IPS-18a (cell line): ENCODE data around the gene PPARD.

ENCODE experiments used
- H3K27ac ChIP-seq: one replicate; pipeline ENCODE4 v1.5.1; 2013; ENCODE audit warnings: low read length
- H3K27me3 ChIP-seq: one replicate; pipeline ENCODE4 v1.6.1; 2013; ENCODE audit warnings: mild to moderate bottlenecking, low read length; ENCODE audit not compliant: control insufficient read depth, insufficient read depth
- H3K36me3 ChIP-seq: one replicate; pipeline ENCODE4 v1.6.1; 2013; ENCODE audit warnings: low read depth, low read length; ENCODE audit not compliant: control insufficient read depth
- H3K4me1 ChIP-seq: one replicate; pipeline ENCODE4 v1.6.1; 2013; ENCODE audit warnings: low read depth, low read length; ENCODE audit not compliant: control insufficient read depth
- H3K4me3 ChIP-seq: one replicate; pipeline ENCODE4 v1.5.1; 2013; ENCODE audit warnings: low read length
- H3K9ac ChIP-seq: one replicate; pipeline ENCODE4 v1.6.1; 2013; ENCODE audit warnings: mild to moderate bottlenecking, low read length, moderate library complexity
- H3K9me3 ChIP-seq: one replicate; pipeline ENCODE4 v1.6.1; 2013; ENCODE audit warnings: low read depth, low read length; ENCODE audit not compliant: control insufficient read depth

PPARD gene

DNA sequence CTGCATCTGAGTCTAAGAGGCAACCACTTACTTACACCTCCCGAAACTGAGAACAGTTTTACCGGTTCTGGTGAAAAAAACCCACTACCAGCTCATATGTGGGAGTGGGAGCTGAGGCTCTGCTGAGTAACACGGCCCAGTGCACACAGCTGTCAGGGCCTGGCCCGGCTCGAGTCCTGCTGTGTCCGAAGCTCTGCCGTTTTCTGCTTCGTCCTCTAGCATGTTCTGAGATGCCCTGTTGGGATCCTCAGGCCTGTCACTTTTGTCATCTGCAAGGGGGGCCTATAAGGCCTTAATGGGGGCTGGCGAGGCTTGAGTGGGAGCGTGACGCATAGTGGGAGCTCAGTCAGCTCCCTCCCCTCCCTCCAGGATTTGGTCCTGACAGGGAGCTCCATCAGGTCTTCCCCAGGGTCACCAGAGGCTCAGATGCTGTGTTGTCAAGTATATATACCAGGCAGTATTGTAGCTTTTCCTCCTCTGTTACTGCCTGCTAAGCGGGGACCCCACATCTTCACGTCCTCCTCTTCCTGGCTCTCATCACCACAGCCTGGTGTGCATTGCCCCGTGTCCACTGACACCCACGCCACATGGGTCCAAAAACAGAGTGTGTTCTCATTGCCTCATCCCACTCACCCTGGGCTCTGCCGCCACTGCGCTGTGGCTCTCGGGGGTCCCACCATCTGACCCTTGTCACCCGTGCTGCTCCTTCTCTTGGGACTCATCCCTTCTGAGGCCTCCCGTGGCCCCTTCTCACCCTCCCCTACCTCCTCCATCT lies 64.5 kb downstream of the PPARD start:
- H3K9ac ChIP-seq, result no peak overlapping the region
- H3K27me3 ChIP-seq, result no peaks in the 10 kb centered on the region
- H3K27ac ChIP-seq, result no peak overlapping the region
- H3K4me1 ChIP-seq, result no peaks in the 10 kb centered on the region
- no peaks in the 10 kb centered on the region for H3K9me3 ChIP-seq
- no peak overlapping the region for H3K4me3 ChIP-seq
- H3K36me3 ChIP-seq, result no peaks in the 10 kb centered on the region

DNA sequence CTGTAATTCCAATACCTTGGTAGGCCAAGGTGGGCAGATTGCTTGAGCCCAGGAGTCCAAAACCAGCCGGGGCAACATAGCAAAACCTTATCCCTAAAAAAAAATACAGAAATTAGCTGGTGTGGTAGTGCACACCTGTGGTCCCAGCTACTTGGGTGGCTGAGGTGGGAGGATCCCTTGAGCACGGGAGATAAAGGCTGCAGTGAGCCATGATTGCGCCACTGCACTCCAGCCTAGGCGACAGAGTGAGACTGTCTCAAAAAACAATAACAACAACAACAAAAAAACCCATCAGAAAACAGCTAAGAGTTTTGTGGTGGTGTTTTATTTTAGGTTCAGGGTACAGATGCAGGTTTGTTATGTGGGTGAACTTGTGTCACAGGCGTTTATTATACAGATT lies 66.9 kb downstream of the PPARD start:
- Histone ChIP-seq H3K27me3 (no peaks in the 10 kb centered on the region), H3K4me1 (no peaks in the 10 kb centered on the region), H3K9ac (no peak overlapping the region), H3K36me3 (no peaks in the 10 kb centered on the region), H3K4me3 (no peak overlapping the region), H3K27ac (no peak overlapping the region), H3K9me3 (no peaks in the 10 kb centered on the region)

DNA sequence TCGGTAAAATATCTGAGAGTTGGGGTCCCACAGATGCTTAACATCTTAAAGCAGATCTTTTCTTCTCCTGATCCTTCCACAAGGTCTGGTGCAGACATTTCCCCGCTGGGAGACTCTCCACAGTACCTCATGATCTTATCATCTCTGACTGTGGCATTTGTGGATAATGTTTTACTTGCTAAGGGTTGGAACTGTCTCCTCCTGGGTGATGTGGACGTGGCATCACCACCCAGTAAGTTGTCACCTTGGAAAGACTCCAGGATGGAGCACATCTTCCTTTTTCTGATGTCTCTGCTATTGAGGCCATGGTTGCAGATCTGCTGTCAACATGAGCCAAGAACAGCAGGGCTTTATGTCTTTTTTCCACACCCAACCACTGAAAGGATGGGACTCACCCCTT lies 67.8 kb downstream of the PPARD start:
- Histone ChIP-seq H3K27me3 (no peaks in the 10 kb centered on the region), H3K36me3 (no peaks in the 10 kb centered on the region), H3K4me3 (no peak overlapping the region), H3K27ac (no peak overlapping the region), H3K9ac (no peak overlapping the region), H3K4me1 (peaks cover 2% of the 10 kb centered on the region), H3K9me3 (no peaks in the 10 kb centered on the region)

DNA sequence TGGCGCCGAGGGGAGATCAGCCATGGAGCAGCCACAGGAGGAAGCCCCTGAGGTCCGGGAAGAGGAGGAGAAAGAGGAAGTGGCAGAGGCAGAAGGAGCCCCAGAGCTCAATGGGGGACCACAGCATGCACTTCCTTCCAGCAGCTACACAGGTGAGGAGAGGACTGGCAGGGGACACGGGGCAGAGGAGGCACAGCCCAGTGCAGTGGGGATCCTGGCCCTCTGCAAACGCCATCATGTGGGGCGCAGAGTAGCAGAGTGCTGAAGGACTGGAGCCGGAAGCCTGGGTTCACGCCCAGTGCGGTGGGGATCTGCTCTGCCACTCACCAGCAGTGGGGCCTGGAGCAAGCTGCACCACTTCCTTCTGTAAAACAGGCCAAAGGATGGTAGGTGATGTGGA lies 68.7 kb downstream of the PPARD start:
- no peaks in the 10 kb centered on the region for H3K36me3 ChIP-seq
- H3K9ac ChIP-seq, result no peak overlapping the region
- no peaks in the 10 kb centered on the region for H3K27me3 ChIP-seq
- H3K4me1 ChIP-seq, result peaks cover 2% of the 10 kb centered on the region
- no peak overlapping the region for H3K27ac ChIP-seq
- no peaks in the 10 kb centered on the region for H3K9me3 ChIP-seq
- no peak overlapping the region for H3K4me3 ChIP-seq

DNA sequence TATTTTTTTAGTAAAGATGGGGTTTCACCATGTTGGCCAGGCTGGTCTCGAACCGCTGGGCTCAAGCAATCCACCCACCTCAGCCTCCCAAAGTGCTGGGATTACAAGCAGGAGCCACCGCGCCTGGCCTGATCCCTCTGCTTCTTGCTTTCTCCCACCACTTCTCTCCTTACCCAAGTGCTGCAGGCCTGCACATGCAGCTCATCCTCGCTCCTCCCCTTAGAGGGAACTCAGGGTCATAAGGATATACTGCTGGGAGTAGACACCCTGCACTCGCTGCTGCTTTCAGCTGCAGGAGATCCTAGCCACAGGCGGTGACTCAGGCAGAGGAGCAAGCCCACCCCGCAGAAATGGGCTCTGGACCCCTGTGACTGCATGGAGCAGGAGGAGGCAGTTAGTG lies 69.7 kb downstream of the PPARD start:
- Histone ChIP-seq H3K4me1 (peaks cover 2% of the 10 kb centered on the region), H3K9me3 (no peaks in the 10 kb centered on the region), H3K27ac (no peak overlapping the region), H3K27me3 (no peaks in the 10 kb centered on the region), H3K4me3 (no peak overlapping the region), H3K9ac (no peak overlapping the region), H3K36me3 (no peaks in the 10 kb centered on the region)

DNA sequence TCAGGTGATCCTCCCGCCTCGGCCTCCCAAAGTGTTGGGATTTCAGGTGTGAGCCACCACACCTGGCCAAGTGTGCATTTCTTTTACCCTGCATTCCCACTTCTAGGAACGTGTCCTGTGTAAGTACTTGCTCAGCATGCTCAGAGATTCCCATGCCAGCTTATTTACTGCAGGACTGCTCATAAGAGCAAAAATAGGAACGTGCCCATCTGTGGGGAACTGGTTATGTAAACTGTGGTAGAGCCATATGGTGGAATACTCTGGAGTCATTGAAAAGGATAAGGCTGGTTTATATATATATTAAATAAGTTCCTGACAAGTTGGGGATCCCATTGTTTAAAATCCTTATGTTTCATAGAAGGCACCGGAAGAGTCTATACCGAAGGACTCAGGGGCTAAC lies 71.6 kb downstream of the PPARD start:
- H3K4me1 ChIP-seq, result peaks cover 2% of the 10 kb centered on the region
- no peak overlapping the region for H3K9ac ChIP-seq
- H3K27ac ChIP-seq, result no peak overlapping the region
- H3K4me3 ChIP-seq, result no peak overlapping the region
- no peaks in the 10 kb centered on the region for H3K27me3 ChIP-seq
- H3K9me3 ChIP-seq, result no peaks in the 10 kb centered on the region
- H3K36me3 ChIP-seq, result no peaks in the 10 kb centered on the region

DNA sequence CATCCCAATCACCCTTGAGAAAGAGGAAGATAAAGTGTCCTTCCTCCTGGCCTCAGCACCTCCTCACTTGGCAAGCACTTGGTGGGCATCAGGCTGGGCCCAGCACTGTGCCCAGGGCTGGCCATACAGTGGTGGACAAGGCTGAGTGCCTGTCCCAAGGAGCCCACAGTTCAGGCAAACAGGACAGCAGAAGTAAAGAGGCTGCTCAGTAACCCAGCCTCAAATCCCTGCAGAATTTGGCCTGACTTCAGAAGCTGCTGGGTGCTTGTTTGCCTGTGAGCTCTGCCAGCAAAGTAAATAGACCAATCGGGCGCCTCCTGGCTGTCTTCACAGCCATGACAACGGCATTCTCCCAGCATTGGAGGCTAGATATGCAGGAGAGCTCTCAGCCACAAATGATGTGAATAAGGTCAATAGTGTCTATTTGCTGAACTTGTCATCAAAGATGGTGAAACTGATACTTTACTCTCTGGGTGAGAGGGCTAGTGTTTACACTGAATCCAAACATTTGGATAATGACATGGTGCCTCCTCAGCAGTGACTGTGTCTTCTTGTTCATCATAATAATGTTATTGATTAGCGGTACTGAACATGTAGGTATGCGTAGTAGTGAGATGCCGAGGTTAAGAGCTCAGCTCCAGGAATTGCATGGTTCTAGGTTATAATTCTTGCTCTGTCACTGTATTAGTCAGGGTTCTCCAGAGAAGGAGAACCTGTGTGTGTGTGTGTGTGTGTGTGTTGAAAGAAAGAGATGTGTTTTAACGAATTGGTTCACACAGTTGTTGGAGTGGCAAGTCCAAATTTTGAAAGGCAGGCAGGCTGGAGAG lies 72.9 kb downstream of the PPARD start:
- H3K36me3 ChIP-seq, result no peaks in the 10 kb centered on the region
- H3K27ac ChIP-seq, result no peak overlapping the region
- H3K9me3 ChIP-seq, result no peaks in the 10 kb centered on the region
- H3K4me1 ChIP-seq, result peaks cover 6% of the 10 kb centered on the region
- no peak overlapping the region for H3K4me3 ChIP-seq
- no peaks in the 10 kb centered on the region for H3K27me3 ChIP-seq
- H3K9ac ChIP-seq, result no peak overlapping the region

DNA sequence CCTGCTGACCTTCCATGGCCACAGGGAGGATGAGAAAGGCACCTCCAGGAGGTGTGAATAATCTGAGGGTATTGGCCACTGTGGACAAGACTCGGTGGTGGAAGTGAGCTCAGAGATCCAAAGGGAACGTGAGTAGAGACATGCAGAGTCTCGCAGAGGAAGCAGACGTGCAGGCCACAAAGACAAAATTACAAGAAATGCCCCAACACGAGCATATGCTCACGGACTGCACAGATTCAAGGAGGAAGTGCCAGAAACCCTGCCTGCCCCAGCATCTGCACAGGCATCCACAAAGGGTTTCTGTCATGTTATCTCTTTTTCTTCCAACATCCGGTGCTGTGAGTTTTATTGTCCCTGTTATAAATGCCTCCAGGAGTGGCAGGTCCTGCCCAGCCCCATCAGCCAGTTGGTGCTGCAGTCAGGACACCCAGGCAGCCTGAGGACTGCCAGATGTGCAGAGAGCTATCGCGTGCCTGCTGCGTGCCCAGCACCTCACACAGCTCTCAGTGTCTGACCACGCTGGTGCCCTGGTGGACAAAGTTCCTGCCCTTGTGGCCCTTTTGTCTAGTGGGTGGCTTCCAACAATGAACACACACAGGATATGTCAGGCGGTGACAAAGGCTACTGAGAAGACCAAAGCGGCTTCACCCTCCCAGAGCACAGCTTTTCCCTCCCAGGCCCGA lies 75.8 kb downstream of the PPARD start:
- no peak overlapping the region for H3K4me3 ChIP-seq
- H3K27ac ChIP-seq, result no peak overlapping the region
- no peak overlapping the region for H3K9ac ChIP-seq
- H3K36me3 ChIP-seq, result no peaks in the 10 kb centered on the region
- no peaks in the 10 kb centered on the region for H3K27me3 ChIP-seq
- peaks cover 6% of the 10 kb centered on the region for H3K4me1 ChIP-seq
- H3K9me3 ChIP-seq, result no peaks in the 10 kb centered on the region

DNA sequence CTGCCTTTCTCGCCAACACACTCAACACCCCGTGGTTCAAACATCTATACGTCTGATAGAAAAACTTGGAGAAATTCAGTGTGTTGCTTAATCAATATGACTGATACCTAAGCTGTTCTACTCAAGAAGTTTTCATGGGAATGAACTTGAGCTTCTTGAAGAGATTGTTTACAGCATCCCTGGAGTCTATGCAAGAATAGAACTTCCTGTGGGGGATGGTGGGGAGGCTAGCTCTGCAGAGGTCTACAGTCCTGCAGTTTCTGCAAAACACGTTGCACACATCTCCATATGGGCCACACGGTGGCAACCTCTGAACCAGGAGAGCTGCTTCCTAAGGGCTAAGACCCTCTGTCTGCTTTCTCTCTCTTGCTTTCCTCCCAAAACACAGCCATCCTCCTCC lies 77.1 kb downstream of the PPARD start:
- Histone ChIP-seq H3K27ac (no peak overlapping the region), H3K4me3 (no peak overlapping the region), H3K27me3 (no peaks in the 10 kb centered on the region), H3K9ac (no peak overlapping the region), H3K36me3 (no peaks in the 10 kb centered on the region), H3K4me1 (peaks cover 6% of the 10 kb centered on the region), H3K9me3 (no peaks in the 10 kb centered on the region)

DNA sequence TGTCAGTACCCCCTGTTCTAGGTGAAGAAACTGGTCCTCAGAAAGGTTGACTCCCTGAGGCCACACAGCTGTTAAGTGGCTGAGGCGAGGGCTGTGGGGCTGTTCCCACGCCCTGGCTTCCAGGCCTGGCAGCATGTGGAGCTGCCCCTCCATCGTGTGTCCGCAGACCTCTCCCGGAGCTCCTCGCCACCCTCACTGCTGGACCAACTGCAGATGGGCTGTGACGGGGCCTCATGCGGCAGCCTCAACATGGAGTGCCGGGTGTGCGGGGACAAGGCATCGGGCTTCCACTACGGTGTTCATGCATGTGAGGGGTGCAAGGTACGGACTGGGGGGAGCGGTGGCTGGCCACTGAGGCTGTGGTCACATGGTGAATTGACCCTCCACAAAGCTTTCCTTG lies 77.6 kb downstream of the PPARD start:
- no peak overlapping the region for H3K4me3 ChIP-seq

DNA sequence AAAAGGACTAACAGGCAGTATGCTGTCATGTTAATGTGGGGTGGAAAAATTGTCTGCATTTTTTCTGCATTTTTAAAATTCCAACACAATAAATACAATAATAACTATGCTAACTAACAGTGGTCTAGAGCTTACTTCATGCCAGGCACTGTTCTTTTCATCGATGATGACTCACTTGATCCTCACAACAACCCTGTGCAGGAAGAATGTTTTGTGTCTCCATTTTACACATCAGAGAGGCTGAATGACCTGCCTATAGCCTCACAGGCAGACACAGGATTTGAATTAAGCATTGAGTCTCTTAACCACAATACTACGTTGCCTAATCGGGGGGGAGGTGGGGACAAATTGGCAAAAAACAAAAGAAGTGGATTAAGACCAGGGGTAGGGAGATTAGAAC lies 82.9 kb downstream of the PPARD start:
- no peak overlapping the region for H3K9ac ChIP-seq
- H3K27ac ChIP-seq, result no peak overlapping the region
- H3K36me3 ChIP-seq, result no peaks in the 10 kb centered on the region
- H3K4me1 ChIP-seq, result peaks cover 15% of the 10 kb centered on the region
- no peaks in the 10 kb centered on the region for H3K27me3 ChIP-seq
- H3K9me3 ChIP-seq, result peaks cover 9% of the 10 kb centered on the region
- no peak overlapping the region for H3K4me3 ChIP-seq

More for the DNA sequence above, 77.6 kb downstream of the PPARD start:
- Histone ChIP-seq H3K9me3 (no peaks in the 10 kb centered on the region), H3K27me3 (no peaks in the 10 kb centered on the region), H3K36me3 (no peaks in the 10 kb centered on the region), H3K27ac (no peak overlapping the region), H3K4me1 (peaks cover 5% of the 10 kb centered on the region), H3K9ac (no peak overlapping the region)
